ENCODE data around the gene TPST2. TPM values are rescaled to one million over a fixed set of nuclear protein-coding genes. Genes with fewer than 3 reads are reported as not detected.

The TPST2 gene
- total RNA-seq, 1 experiment from 2014 or later = 61.4 TPM

GRCh38 chr22:26527574-26528465, 62.1 kb downstream of the TPST2 start:
- no peaks in the 10 kb centered on the region for H3K9me3 ChIP-seq (ENCODE audit: low read length)
- H2AFZ ChIP-seq (ENCODE audit: low read length) = no peak overlapping the region
- no peak overlapping the region for H3K9ac ChIP-seq (ENCODE audit: low read length)
- peaks cover 12% of the 10 kb centered on the region for H3K4me1 ChIP-seq (ENCODE audit: low read length)
- H3K27me3 ChIP-seq (ENCODE audit: low read length) = no peaks in the 10 kb centered on the region
- DNase-seq = no peak
- H3K4me2 ChIP-seq (ENCODE audit: low read depth, low read length, poor library complexity, severe bottlenecking) = no peak overlapping the region
- no peak overlapping the region for H3K4me3 ChIP-seq (ENCODE audit: low read length)
- H3K36me3 ChIP-seq (ENCODE audit: insufficient read depth, low read length) = peaks cover 37% of the 10 kb centered on the region
- H3K27ac ChIP-seq (ENCODE audit: low read length) = peak overlapping the region; percentile 32; the same call in 1 of the 2 replicates
- H3K9me2 ChIP-seq (replicated peaks; ENCODE audit: insufficient read depth, low read length) = no peaks in the 10 kb centered on the region
- H4K20me1 ChIP-seq (ENCODE audit: insufficient read depth, low read depth, low read length) = no peaks in the 10 kb centered on the region
- peaks cover 3% of the 10 kb centered on the region; the same call in 1 of the 2 replicates for H3K79me2 ChIP-seq (ENCODE audit: low read length)

- H3K4me2 ChIP-seq (ENCODE audit: low read depth, low read length, poor library complexity, severe bottlenecking) = no peak overlapping the region
- no peaks in the 10 kb centered on the region for H3K27me3 ChIP-seq (ENCODE audit: low read length)
- DNase-seq = no peak
- no peaks in the 10 kb centered on the region for H4K20me1 ChIP-seq (ENCODE audit: insufficient read depth, low read depth, low read length)
- peaks cover 32% of the 10 kb centered on the region for H3K36me3 ChIP-seq (ENCODE audit: insufficient read depth, low read length)
- no peaks in the 10 kb centered on the region for H3K79me2 ChIP-seq (ENCODE audit: low read length)
- peaks cover 12% of the 10 kb centered on the region for H3K4me1 ChIP-seq (ENCODE audit: low read length)
- H3K4me3 ChIP-seq (ENCODE audit: low read length) = no peak overlapping the region
- no peak overlapping the region for H2AFZ ChIP-seq (ENCODE audit: low read length)
- no peaks in the 10 kb centered on the region for H3K9me2 ChIP-seq (replicated peaks; ENCODE audit: insufficient read depth, low read length)
- H3K27ac ChIP-seq (ENCODE audit: low read length) = peak overlapping the region; percentile 32; the same call in 1 of the 2 replicates
- H3K9ac ChIP-seq (ENCODE audit: low read length) = no peak overlapping the region
- no peaks in the 10 kb centered on the region for H3K9me3 ChIP-seq (ENCODE audit: low read length)
Observed at GRCh38 chr22:26527167-26527566, 62.8 kb downstream of the TPST2 start.

- no peaks in the 10 kb centered on the region for H3K9me3 ChIP-seq (ENCODE audit: low read length)
- no peaks in the 10 kb centered on the region for H4K20me1 ChIP-seq (ENCODE audit: insufficient read depth, low read depth, low read length)
- peaks cover 12% of the 10 kb centered on the region for H3K4me1 ChIP-seq (ENCODE audit: low read length)
- no peak overlapping the region for H3K4me3 ChIP-seq (ENCODE audit: low read length)
- peaks cover 30% of the 10 kb centered on the region for H3K36me3 ChIP-seq (ENCODE audit: insufficient read depth, low read length)
- no peak overlapping the region for H3K4me2 ChIP-seq (ENCODE audit: low read depth, low read length, poor library complexity, severe bottlenecking)
- no peaks in the 10 kb centered on the region for H3K79me2 ChIP-seq (ENCODE audit: low read length)
- no peak overlapping the region for H2AFZ ChIP-seq (ENCODE audit: low read length)
- peak overlapping the region; percentile 15; the same call in 1 of the 2 replicates for H3K27ac ChIP-seq (ENCODE audit: low read length)
- H3K9ac ChIP-seq (ENCODE audit: low read length) = no peak overlapping the region
- no peaks in the 10 kb centered on the region for H3K27me3 ChIP-seq (ENCODE audit: low read length)
- no peak for DNase-seq
- no peaks in the 10 kb centered on the region for H3K9me2 ChIP-seq (replicated peaks; ENCODE audit: insufficient read depth, low read length)
Observed at GRCh38 chr22:26525946-26526564, 63.9 kb downstream of the TPST2 start.

GRCh38 chr22:26524870-26525269, 65.1 kb downstream of the TPST2 start:
- peak overlapping the region; percentile 17; the same call in 1 of the 2 replicates for H3K27ac ChIP-seq (ENCODE audit: low read length)
- H3K36me3 ChIP-seq (ENCODE audit: insufficient read depth, low read length) = peaks cover 23% of the 10 kb centered on the region
- DNase-seq = no peak
- no peak overlapping the region for H3K4me3 ChIP-seq (ENCODE audit: low read length)
- H3K27me3 ChIP-seq (ENCODE audit: low read length) = no peaks in the 10 kb centered on the region
- H3K9me3 ChIP-seq (ENCODE audit: low read length) = no peaks in the 10 kb centered on the region
- H3K79me2 ChIP-seq (ENCODE audit: low read length) = no peaks in the 10 kb centered on the region
- peaks cover 12% of the 10 kb centered on the region for H3K4me1 ChIP-seq (ENCODE audit: low read length)
- H4K20me1 ChIP-seq (ENCODE audit: insufficient read depth, low read depth, low read length) = no peaks in the 10 kb centered on the region
- no peak overlapping the region for H3K4me2 ChIP-seq (ENCODE audit: low read depth, low read length, poor library complexity, severe bottlenecking)
- no peak overlapping the region for H3K9ac ChIP-seq (ENCODE audit: low read length)
- no peaks in the 10 kb centered on the region for H3K9me2 ChIP-seq (replicated peaks; ENCODE audit: insufficient read depth, low read length)
- no peak overlapping the region for H2AFZ ChIP-seq (ENCODE audit: low read length)

GRCh38 chr22:26522592-26522991, 67.3 kb downstream of the TPST2 start:
- H3K9ac ChIP-seq (ENCODE audit: low read length) = no peak overlapping the region
- DNase-seq = no peak
- H3K79me2 ChIP-seq (ENCODE audit: low read length) = no peaks in the 10 kb centered on the region
- no peak overlapping the region for H3K4me2 ChIP-seq (ENCODE audit: low read depth, low read length, poor library complexity, severe bottlenecking)
- H3K4me3 ChIP-seq (ENCODE audit: low read length) = no peak overlapping the region
- H3K9me2 ChIP-seq (replicated peaks; ENCODE audit: insufficient read depth, low read length) = no peaks in the 10 kb centered on the region
- no peaks in the 10 kb centered on the region for H3K27me3 ChIP-seq (ENCODE audit: low read length)
- no peaks in the 10 kb centered on the region for H3K9me3 ChIP-seq (ENCODE audit: low read length)
- no peak overlapping the region for H3K27ac ChIP-seq (ENCODE audit: low read length)
- peaks cover 22% of the 10 kb centered on the region for H3K36me3 ChIP-seq (ENCODE audit: insufficient read depth, low read length)
- H3K4me1 ChIP-seq (ENCODE audit: low read length) = peaks cover 4% of the 10 kb centered on the region
- no peak overlapping the region for H2AFZ ChIP-seq (ENCODE audit: low read length)
- no peaks in the 10 kb centered on the region for H4K20me1 ChIP-seq (ENCODE audit: insufficient read depth, low read depth, low read length)

- Histone ChIP-seq H3K27me3 (ENCODE audit: low read length) (no peaks in the 10 kb centered on the region), H3K9me3 (ENCODE audit: low read length) (no peaks in the 10 kb centered on the region), H4K20me1 (ENCODE audit: insufficient read depth, low read depth, low read length) (no peaks in the 10 kb centered on the region), H3K4me1 (ENCODE audit: low read length) (no peaks in the 10 kb centered on the region; the same call in 1 of the 2 replicates), H3K79me2 (ENCODE audit: low read length) (no peaks in the 10 kb centered on the region), H3K27ac (ENCODE audit: low read length) (no peak overlapping the region), H3K36me3 (ENCODE audit: insufficient read depth, low read length) (peaks cover 22% of the 10 kb centered on the region), H3K9ac (ENCODE audit: low read length) (no peak overlapping the region), H3K4me2 (ENCODE audit: low read depth, low read length, poor library complexity, severe bottlenecking) (no peak overlapping the region), H3K4me3 (ENCODE audit: low read length) (no peak overlapping the region), H2AFZ (ENCODE audit: low read length) (no peak overlapping the region), H3K9me2 (replicated peaks; ENCODE audit: insufficient read depth, low read length) (no peaks in the 10 kb centered on the region)
- no peak for DNase-seq
Observed at GRCh38 chr22:26522012-26522411, 67.9 kb downstream of the TPST2 start.

GRCh38 chr22:26517429-26517828, 72.5 kb downstream of the TPST2 start:
- Histone ChIP-seq H3K79me2 (ENCODE audit: low read length) (peaks cover 27% of the 10 kb centered on the region), H4K20me1 (ENCODE audit: insufficient read depth, low read depth, low read length) (no peaks in the 10 kb centered on the region), H3K9ac (ENCODE audit: low read length) (no peak overlapping the region), H2AFZ (ENCODE audit: low read length) (no peak overlapping the region), H3K4me2 (ENCODE audit: low read depth, low read length, poor library complexity, severe bottlenecking) (no peak overlapping the region), H3K27ac (ENCODE audit: low read length) (peak overlapping the region; percentile 45; the same call in 1 of the 2 replicates), H3K36me3 (ENCODE audit: insufficient read depth, low read length) (no peaks in the 10 kb centered on the region), H3K9me2 (replicated peaks; ENCODE audit: insufficient read depth, low read length) (no peaks in the 10 kb centered on the region), H3K4me3 (ENCODE audit: low read length) (no peak overlapping the region), H3K9me3 (ENCODE audit: low read length) (no peaks in the 10 kb centered on the region), H3K27me3 (ENCODE audit: low read length) (no peaks in the 10 kb centered on the region), H3K4me1 (ENCODE audit: low read length) (peaks cover 32% of the 10 kb centered on the region)
- DNase-seq = no peak

- Histone ChIP-seq H3K9me3 (ENCODE audit: low read length) (no peaks in the 10 kb centered on the region), H3K9ac (ENCODE audit: low read length) (peak overlapping the region; percentile 31), H2AFZ (ENCODE audit: low read length) (no peak overlapping the region), H3K79me2 (ENCODE audit: low read length) (peaks cover 36% of the 10 kb centered on the region), H3K4me2 (ENCODE audit: low read depth, low read length, poor library complexity, severe bottlenecking) (peak overlapping the region; percentile 45), H4K20me1 (ENCODE audit: insufficient read depth, low read depth, low read length) (peaks cover 7% of the 10 kb centered on the region; the same call in 1 of the 2 replicates), H3K4me3 (ENCODE audit: low read length) (0 out of 2 replicates have a peak overlapping the region, but pooled peaks have one; percentile 9), H3K27ac (ENCODE audit: low read length) (peak overlapping the region; percentile 82), H3K36me3 (ENCODE audit: insufficient read depth, low read length) (no peaks in the 10 kb centered on the region), H3K4me1 (ENCODE audit: low read length) (peaks cover 34% of the 10 kb centered on the region), H3K27me3 (ENCODE audit: low read length) (no peaks in the 10 kb centered on the region), H3K9me2 (replicated peaks; ENCODE audit: insufficient read depth, low read length) (no peaks in the 10 kb centered on the region)
- DNase-seq = no peak
Observed at GRCh38 chr22:26516503-26516902, 73.4 kb downstream of the TPST2 start.

Measured in Karpas-422 (cell line).